ENCODE measurements around the gene CAMTA1.
A peak's percentile ranks its signal among the peaks of the same experiment; 100 is the strongest.

Gene CAMTA1

GRCh38 chr1:7535934-7536878, 751.0 kb downstream of the CAMTA1 start:
- DNase-seq = no peak

GRCh38 chr1:7536891-7537591, 751.8 kb downstream of the CAMTA1 start:
- no peak for DNase-seq

- no peak for DNase-seq
These were observed 752.8 kb downstream of the CAMTA1 start for GRCh38 chr1:7538033-7538432.

- DNase-seq = no peak
These were observed 753.9 kb downstream of the CAMTA1 start for GRCh38 chr1:7538849-7539768.

- DNase-seq = no peak
These were observed 754.5 kb downstream of the CAMTA1 start for GRCh38 chr1:7539769-7540175.

GRCh38 chr1:7540816-7541215, 755.6 kb downstream of the CAMTA1 start:
- no peak for DNase-seq

- DNase-seq = no peak
These were observed 756.4 kb downstream of the CAMTA1 start for GRCh38 chr1:7541629-7542028.

- no peak for DNase-seq
These were observed 758.5 kb downstream of the CAMTA1 start for GRCh38 chr1:7543718-7544090.

GRCh38 chr1:7549277-7550161, 764.3 kb downstream of the CAMTA1 start:
- peak; percentile 18 for DNase-seq

GRCh38 chr1:7550261-7550865, 765.1 kb downstream of the CAMTA1 start:
- DNase-seq = no peak

GRCh38 chr1:7550981-7551380, 765.7 kb downstream of the CAMTA1 start:
- no peak for DNase-seq

GRCh38 chr1:7551442-7551841, 766.2 kb downstream of the CAMTA1 start:
- DNase-seq = no peak

GRCh38 chr1:7552402-7552801, 767.1 kb downstream of the CAMTA1 start:
- no peak for DNase-seq

- no peak for DNase-seq
These were observed 767.9 kb downstream of the CAMTA1 start for GRCh38 chr1:7553042-7553690.

GRCh38 chr1:7554385-7555235, 769.4 kb downstream of the CAMTA1 start:
- DNase-seq = no peak

- no peak for DNase-seq
These were observed 770.3 kb downstream of the CAMTA1 start for GRCh38 chr1:7555391-7556185.

GRCh38 chr1:7557301-7557891, 772.1 kb downstream of the CAMTA1 start:
- no peak for DNase-seq

- no peak for DNase-seq
These were observed 772.8 kb downstream of the CAMTA1 start for GRCh38 chr1:7558041-7558461.

- no peak for DNase-seq
These were observed 773.2 kb downstream of the CAMTA1 start for GRCh38 chr1:7558481-7558880.
